Measurements from ENCODE around the gene LRRC75B. TPM values are rescaled to one million over a fixed set of nuclear protein-coding genes. Genes with fewer than 3 reads are reported as not detected.
A peak's percentile ranks its signal among the peaks of the same experiment; 100 is the strongest.
"Not testable (repeated sequence)": the region's sequence is repeated elsewhere in the genome, so short reads cannot be mapped to it uniquely, and the experiment has no call there.

The LRRC75B gene
- total and polyA plus RNA-seq, 2 donors (not counting 3 experiments of a cell fraction or from before 2014, with no cell fraction given) = 8.9 to 15.0 TPM

- H3K9me3 ChIP-seq (replicated peaks; ENCODE audit: control insufficient read depth, insufficient read depth, low read length); POLR2A ChIA-PET; H4K20me1 ChIP-seq (replicated peaks; ENCODE audit: control insufficient read depth, extremely low read depth, insufficient read depth, low read length); H3K27ac ChIP-seq (ENCODE audit: insufficient read depth, low read depth, low read length); H3K79me2 ChIP-seq (ENCODE audit: control insufficient read depth, insufficient read depth, low read length); H3K4me2 ChIP-seq (ENCODE audit: insufficient read depth, low read length); dilution Hi-C loops (cut with MboI; ENCODE audit: extremely low pct_ligation_motif_present, low sequenced_read_pairs); H3K36me3 ChIP-seq (ENCODE audit: control insufficient read depth in 2 of 2, extremely low read depth in 1 of 2, insufficient read depth in 2 of 2, low read length in 2 of 2); H3K27me3 ChIP-seq (ENCODE audit: control insufficient read depth in 2 of 2, insufficient read depth in 2 of 2, low read length in 2 of 2); intact Hi-C loops (cut with micrococcal nuclease); H3K4me1 ChIP-seq (ENCODE audit: control insufficient read depth, extremely low read depth, insufficient read depth, low read length); DNase-seq (ENCODE audit: low read depth, low spot score); H2AFZ ChIP-seq (ENCODE audit: low read depth, low read length); FAIRE-seq; H3K4me3 ChIP-seq (replicated peaks in 1 of 3; ENCODE audit: insufficient read depth in 1 of 3, low read depth in 1 of 3, low read length in 3 of 3); H3K9ac ChIP-seq (replicated peaks; ENCODE audit: extremely low read depth, insufficient read depth, low read length); BruUV-seq (replicated peaks); H3K9me1 ChIP-seq (replicated peaks; ENCODE audit: control insufficient read depth, extremely low read depth, insufficient read depth, low read length): not testable (repeated sequence)
- CTCF ChIA-PET = interaction anchor here (1.3 kb wide), 1 partner anchor 136 kb away, joined by 3 read pairs; no protein-coding TSS in a partner anchor
Measured at GRCh38 chr22:24636513-24636912, 43.6 kb upstream of the LRRC75B start.

DNA sequence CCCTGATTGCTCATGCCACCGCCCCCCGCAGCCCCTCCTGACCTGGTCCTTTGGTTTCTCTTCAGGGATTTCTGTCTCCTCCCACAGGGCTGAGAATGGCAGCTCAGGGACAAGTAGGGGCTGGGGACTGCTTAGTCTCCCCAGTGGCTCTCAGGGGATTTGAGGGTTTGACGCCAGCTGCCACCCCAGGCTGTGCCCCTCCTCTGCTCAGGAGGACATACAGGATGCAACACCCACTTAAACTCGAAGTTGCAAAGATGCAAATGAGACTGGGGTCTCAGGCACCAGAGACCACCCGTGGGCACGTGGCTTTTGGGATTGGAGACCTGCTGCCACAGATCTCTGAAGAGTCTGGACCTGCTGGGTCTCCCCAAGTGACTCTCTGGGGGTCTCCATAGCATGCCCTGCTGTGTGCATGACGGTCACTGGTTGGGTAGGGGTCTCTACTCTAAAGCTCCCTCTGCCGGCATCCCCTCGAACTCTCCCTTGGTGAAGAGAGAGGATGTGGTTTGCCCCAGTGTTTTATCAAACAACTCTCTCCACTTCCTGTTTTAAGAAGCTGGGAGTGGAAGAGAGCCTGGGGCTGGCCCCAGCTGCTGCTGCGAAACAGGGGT lies 42.0 kb upstream of the LRRC75B start:
- dilution Hi-C loops (cut with MboI; ENCODE audit: extremely low pct_ligation_motif_present, low sequenced_read_pairs); H3K36me3 ChIP-seq (ENCODE audit: control insufficient read depth in 2 of 2, extremely low read depth in 1 of 2, insufficient read depth in 2 of 2, low read length in 2 of 2); BruUV-seq (replicated peaks); DNase-seq (ENCODE audit: low read depth, low spot score); H3K4me1 ChIP-seq (ENCODE audit: control insufficient read depth, extremely low read depth, insufficient read depth, low read length); POLR2A ChIA-PET; H3K27ac ChIP-seq (ENCODE audit: insufficient read depth, low read depth, low read length); H3K4me3 ChIP-seq (replicated peaks in 1 of 3; ENCODE audit: insufficient read depth in 1 of 3, low read depth in 1 of 3, low read length in 3 of 3); H3K9ac ChIP-seq (replicated peaks; ENCODE audit: extremely low read depth, insufficient read depth, low read length); H3K9me1 ChIP-seq (replicated peaks; ENCODE audit: control insufficient read depth, extremely low read depth, insufficient read depth, low read length); H2AFZ ChIP-seq (ENCODE audit: low read depth, low read length); H3K79me2 ChIP-seq (ENCODE audit: control insufficient read depth, insufficient read depth, low read length); intact Hi-C loops (cut with micrococcal nuclease); H3K4me2 ChIP-seq (ENCODE audit: insufficient read depth, low read length); H4K20me1 ChIP-seq (replicated peaks; ENCODE audit: control insufficient read depth, extremely low read depth, insufficient read depth, low read length); H3K27me3 ChIP-seq (ENCODE audit: control insufficient read depth in 2 of 2, insufficient read depth in 2 of 2, low read length in 2 of 2); H3K9me3 ChIP-seq (replicated peaks; ENCODE audit: control insufficient read depth, insufficient read depth, low read length); FAIRE-seq: not testable (repeated sequence)
- CTCF ChIA-PET = interaction anchor here (0.6 to 0.8 kb wide), 3 partner anchors 12 to 126 kb away, joined by 3 to 5 read pairs (median 3); no protein-coding TSS in a partner anchor
- TF ChIP-seq, protein P1, sequence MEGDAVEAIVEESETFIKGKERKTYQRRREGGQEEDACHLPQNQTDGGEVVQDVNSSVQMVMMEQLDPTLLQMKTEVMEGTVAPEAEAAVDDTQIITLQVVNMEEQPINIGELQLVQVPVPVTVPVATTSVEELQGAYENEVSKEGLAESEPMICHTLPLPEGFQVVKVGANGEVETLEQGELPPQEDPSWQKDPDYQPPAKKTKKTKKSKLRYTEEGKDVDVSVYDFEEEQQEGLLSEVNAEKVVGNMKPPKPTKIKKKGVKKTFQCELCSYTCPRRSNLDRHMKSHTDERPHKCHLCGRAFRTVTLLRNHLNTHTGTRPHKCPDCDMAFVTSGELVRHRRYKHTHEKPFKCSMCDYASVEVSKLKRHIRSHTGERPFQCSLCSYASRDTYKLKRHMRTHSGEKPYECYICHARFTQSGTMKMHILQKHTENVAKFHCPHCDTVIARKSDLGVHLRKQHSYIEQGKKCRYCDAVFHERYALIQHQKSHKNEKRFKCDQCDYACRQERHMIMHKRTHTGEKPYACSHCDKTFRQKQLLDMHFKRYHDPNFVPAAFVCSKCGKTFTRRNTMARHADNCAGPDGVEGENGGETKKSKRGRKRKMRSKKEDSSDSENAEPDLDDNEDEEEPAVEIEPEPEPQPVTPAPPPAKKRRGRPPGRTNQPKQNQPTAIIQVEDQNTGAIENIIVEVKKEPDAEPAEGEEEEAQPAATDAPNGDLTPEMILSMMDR (IDR thresholded peaks at IDR 0.05; ENCODE audit: extremely low read depth in 1 of 2, insufficient read depth in 1 of 2, low read depth in 1 of 2, low read length in 2 of 2) = peak in 1 of 2 donors; percentile 22

- CTCF ChIA-PET = not testable (repeated sequence)
Measured at GRCh38 chr22:24633231-24634023, 40.6 kb upstream of the LRRC75B start.

More at GRCh38 chr22:24633231-24634023, 40.6 kb upstream of the LRRC75B start:
- H3K4me1 ChIP-seq (ENCODE audit: control insufficient read depth, extremely low read depth, insufficient read depth, low read length); FAIRE-seq; H3K4me3 ChIP-seq (replicated peaks in 1 of 3; ENCODE audit: insufficient read depth in 1 of 3, low read depth in 1 of 3, low read length in 3 of 3); H3K9me1 ChIP-seq (replicated peaks; ENCODE audit: control insufficient read depth, extremely low read depth, insufficient read depth, low read length); H4K20me1 ChIP-seq (replicated peaks; ENCODE audit: control insufficient read depth, extremely low read depth, insufficient read depth, low read length); H3K9me3 ChIP-seq (replicated peaks; ENCODE audit: control insufficient read depth, insufficient read depth, low read length); dilution Hi-C loops (cut with MboI; ENCODE audit: extremely low pct_ligation_motif_present, low sequenced_read_pairs); H3K79me2 ChIP-seq (ENCODE audit: control insufficient read depth, insufficient read depth, low read length); H2AFZ ChIP-seq (ENCODE audit: low read depth, low read length); POLR2A ChIA-PET; H3K27ac ChIP-seq (ENCODE audit: insufficient read depth, low read depth, low read length); H3K9ac ChIP-seq (replicated peaks; ENCODE audit: extremely low read depth, insufficient read depth, low read length); DNase-seq (ENCODE audit: low read depth, low spot score); H3K27me3 ChIP-seq (ENCODE audit: control insufficient read depth in 2 of 2, insufficient read depth in 2 of 2, low read length in 2 of 2); H3K36me3 ChIP-seq (ENCODE audit: control insufficient read depth in 2 of 2, extremely low read depth in 1 of 2, insufficient read depth in 2 of 2, low read length in 2 of 2); intact Hi-C loops (cut with micrococcal nuclease); BruUV-seq (replicated peaks); H3K4me2 ChIP-seq (ENCODE audit: insufficient read depth, low read length): not testable (repeated sequence)
